GM12878 (cell line): ENCODE data around the gene RNASEH2A. TPM values are rescaled to one million over a fixed set of nuclear protein-coding genes. Genes with fewer than 3 reads are reported as not detected.

Experiments used
- ATAC-seq: fragments of 200-7000 bp; cut with Tn5 transposase; 3 replicates; pipeline ENCODE4 v1.9.1; 2020; ENCODE audit warnings: mild to moderate bottlenecking, moderate library complexity
- BruUV-seq: library from RNA; stranded (reverse); fragments of 400-500 nt; replicated peaks from 2 replicates; lab custom pipeline; 2021; lab: Mats Ljungman, UMichigan
- CTCF ChIA-PET: fragments of 300-600 bp; sonication (Branson Sonifier 250); formaldehyde crosslinking; extraction: SDS; loops from one replicate; lab custom pipeline; 2021; ENCODE audit warnings: inconsistent platforms; lab: Yijun Ruan, JAX
- POLR2A ChIA-PET: fragments of 350-600 bp; formaldehyde crosslinking; extraction: SDS; loops from one replicate; lab custom pipeline; 2021; ENCODE audit warnings: inconsistent platforms; lab: Charles Lee
- RAD21 ChIA-PET: fragments of 300-600 bp; sonication (Branson Sonifier 250); formaldehyde crosslinking; loops from one replicate; lab custom pipeline; 2023; ENCODE audit warnings: antibody characterized with exemption; ENCODE audit not compliant: unreplicated experiment; lab: Charles Lee
- SMC1A ChIA-PET: fragments of 300-600 bp; sonication (Branson Sonifier 250); formaldehyde crosslinking; loops from one replicate; lab custom pipeline; 2023; ENCODE audit not compliant: unreplicated experiment, uncharacterized antibody; lab: Charles Lee
- DNase-seq: peaks from one replicate; pipeline ENCODE4 v3.0.0-alpha.2; 2011; ENCODE audit warnings: low read depth, low spot score
- FAIRE-seq: peaks from 3 replicates; lab custom pipeline; 2011; peaks lifted over from hg19 to GRCh38; lab: Jason Lieb, UNC
- H2AFZ ChIP-seq: 2 replicates; pipeline ENCODE4 v1.6.0; 2011; ENCODE audit warnings: low read depth, low read length, control low read depth; ENCODE audit not compliant: control insufficient read depth
- H3K27ac ChIP-seq: 2 replicates; pipeline ENCODE4 v1.5.1; 2011; ENCODE audit warnings: control low read depth; ENCODE audit not compliant: control insufficient read depth, insufficient read depth
- H3K27me3 ChIP-seq, 2 experiments: replicated peaks in 1 of 2; 2 replicates each; pipeline versions ENCODE4 v1.6.0 to v1.6.1; 2011; ENCODE audit warnings: low read length in 1 of 2; ENCODE audit not compliant: control insufficient read depth in 2 of 2, insufficient read depth in 2 of 2
- H3K36me3 ChIP-seq, 2 experiments: 2 replicates each; pipeline ENCODE4 v1.5.1; 2011; ENCODE audit warnings: low read length in 1 of 2; ENCODE audit not compliant: control insufficient read depth in 2 of 2, insufficient read depth in 2 of 2
- H3K4me1 ChIP-seq: 2 replicates; pipeline ENCODE4 v1.6.1; 2011; ENCODE audit warnings: mild to moderate bottlenecking, low read length, moderate library complexity, mixed read lengths; ENCODE audit not compliant: control insufficient read depth, insufficient read depth
- H3K4me2 ChIP-seq: 2 replicates; pipeline ENCODE4 v1.6.0; 2011; ENCODE audit warnings: control low read depth; ENCODE audit not compliant: control insufficient read depth, insufficient read depth
- H3K4me3 ChIP-seq: fragments of 200-600 bp; sonication (generic); 2 replicates; pipeline ENCODE4 v1.5.1; 2016
- H3K79me2 ChIP-seq: 2 replicates; pipeline ENCODE4 v1.6.0; 2011; ENCODE audit warnings: low read length; ENCODE audit not compliant: control insufficient read depth, insufficient read depth
- H3K9ac ChIP-seq: 2 replicates; pipeline ENCODE4 v1.8.0; 2011; ENCODE audit warnings: low read length, control low read depth, mixed read lengths; ENCODE audit not compliant: control insufficient read depth, insufficient read depth
- H3K9me3 ChIP-seq: replicated peaks from 3 replicates; pipeline ENCODE4 v1.5.1; 2011; ENCODE audit warnings: mild to moderate bottlenecking, low read length; ENCODE audit not compliant: control insufficient read depth, insufficient read depth
- H4K20me1 ChIP-seq: 2 replicates; pipeline ENCODE4 v1.6.0; 2011; ENCODE audit not compliant: control insufficient read depth, insufficient read depth
- GABPA ChIP-seq: IDR thresholded peaks from 2 replicates; pipeline ENCODE4 v1.6.1; 2014; ENCODE audit warnings: antibody characterized with exemption, low read depth, mild to moderate bottlenecking, inconsistent platforms
- GATAD2B ChIP-seq: fragments of 450-650 bp; conservative IDR thresholded peaks from 2 replicates; pipeline ENCODE4 v1.6.1; 2017; ENCODE audit warnings: low read depth, mild to moderate bottlenecking, moderate library complexity
- LARP7 ChIP-seq: fragments of 450-650 bp; IDR thresholded peaks from 2 replicates; pipeline ENCODE4 v1.6.1; 2017; ENCODE audit warnings: mild to moderate bottlenecking
- MEF2B ChIP-seq: fragments of 450-650 bp; IDR thresholded peaks from 2 replicates; pipeline ENCODE4 v1.6.1; 2018; ENCODE audit warnings: mild to moderate bottlenecking, moderate library complexity; ENCODE audit not compliant: partially characterized antibody, poor library complexity, severe bottlenecking
- MYB ChIP-seq: fragments of 150-350 bp; IDR thresholded peaks from 2 replicates; pipeline ENCODE4 v1.6.1; 2014; ENCODE audit warnings: mild to moderate bottlenecking, low read depth, low read length, borderline replicate concordance
- NR2F1 ChIP-seq: fragments of 450-650 bp; conservative IDR thresholded peaks from 2 replicates; pipeline ENCODE4 v1.6.1; 2017; ENCODE audit warnings: mild to moderate bottlenecking
- POLR2A ChIP-seq: IDR thresholded peaks from 2 replicates; pipeline ENCODE4 v1.6.1; 2011; ENCODE audit warnings: low read depth, mild to moderate bottlenecking, low read length
- STAT3 ChIP-seq: IDR thresholded peaks from 2 replicates; pipeline ENCODE4 v1.6.1; 2011; ENCODE audit warnings: low read depth, low read length, improper control_type of control experiment
- YY1 ChIP-seq: IDR thresholded peaks from 2 replicates; pipeline ENCODE4 v1.6.1; 2011; ENCODE audit warnings: low read depth, mild to moderate bottlenecking, low read length
- ZBED1 ChIP-seq: IDR thresholded peaks from 2 replicates; pipeline ENCODE4 v1.6.1; 2016; ENCODE audit warnings: borderline replicate concordance
- WGBS: methylation state at CpG from one replicate; pipeline ENCODE4 v1.1.6; 2016; ENCODE audit warnings: low lambda C conversion rate; ENCODE audit not compliant: insufficient replicate concordance, insufficient coverage; ENCODE audit errors: missing lambda C conversion rate; 5-methylcytosine and 5-hydroxymethylcytosine counted together
- in situ Hi-C: fragments of 300-500 bp; cut with MboI; formaldehyde crosslinking; loops from 9 replicates; pipeline ENCODE4 v1.14.3; 2018; ENCODE audit warnings: mixed read lengths
- intact Hi-C: fragments of 100-400 bp; cut with micrococcal nuclease; formaldehyde crosslinking; loops from one replicate; pipeline ENCODE4 v1.14.2; 2022; ENCODE audit not compliant: unreplicated experiment
- polyA plus RNA-seq, 11 experiments: library from polyadenylated mRNA; depleted of rRNA in 4 of 11; unstranded in 6 of 11; stranded (reverse) in 5 of 11; fragments of >200 nt; fragmentation: Nextera tagmentation in 4 of 11; fragmentation: Illumina TruSeq in 1 of 11; extraction: Ambion mirVana in 4 of 11; extraction: Trizol in 1 of 11; gene quantifications; 1 replicate in 1 of 11; 2 replicates in 10 of 11; pipeline versions ENCODE4 v1.2.1 to v1.2.3, GENCODE V29; 2011 to 2016; ENCODE audit warnings: inconsistent platforms in 2 of 11, missing spikeins in 2 of 11, low read depth in 1 of 11
- total RNA-seq, 4 experiments: library from RNA; depleted of rRNA in 3 of 4; stranded (reverse); fragments of >200 nt in 3 of 4; fragmentation: Illumina TruSeq in 1 of 4; extraction: Trizol in 1 of 4; gene quantifications; 2 replicates each; pipeline versions ENCODE4 v1.2.1 to v1.2.3, GENCODE V29; 2013 to 2021
- TF ChIP-seq, protein P1 (sequence below): fragments of 450-650 bp; formaldehyde crosslinking; IDR thresholded peaks from 2 replicates; pipeline ENCODE4 v1.4.0; 2020; ENCODE audit warnings: mild to moderate bottlenecking, moderate library complexity
- TF ChIP-seq, protein P2 (sequence below): fragments of 450-650 bp; IDR thresholded peaks from 2 replicates; pipeline ENCODE4 v1.6.1; 2017; ENCODE audit warnings: antibody characterized with exemption, mild to moderate bottlenecking, moderate library complexity
- TF ChIP-seq, protein P3 (sequence below): IDR thresholded peaks from 2 replicates; pipeline ENCODE4 v1.6.1; 2011; ENCODE audit warnings: low read depth, low read length, improper control_type of control experiment, borderline replicate concordance

The RNASEH2A gene
- total and polyA plus RNA-seq, 10 of the 15 experiments (the other 5 are each of a cell fraction or from before 2014, with no cell fraction given): 17.4 to 103 (median 40.4) TPM

DNA sequence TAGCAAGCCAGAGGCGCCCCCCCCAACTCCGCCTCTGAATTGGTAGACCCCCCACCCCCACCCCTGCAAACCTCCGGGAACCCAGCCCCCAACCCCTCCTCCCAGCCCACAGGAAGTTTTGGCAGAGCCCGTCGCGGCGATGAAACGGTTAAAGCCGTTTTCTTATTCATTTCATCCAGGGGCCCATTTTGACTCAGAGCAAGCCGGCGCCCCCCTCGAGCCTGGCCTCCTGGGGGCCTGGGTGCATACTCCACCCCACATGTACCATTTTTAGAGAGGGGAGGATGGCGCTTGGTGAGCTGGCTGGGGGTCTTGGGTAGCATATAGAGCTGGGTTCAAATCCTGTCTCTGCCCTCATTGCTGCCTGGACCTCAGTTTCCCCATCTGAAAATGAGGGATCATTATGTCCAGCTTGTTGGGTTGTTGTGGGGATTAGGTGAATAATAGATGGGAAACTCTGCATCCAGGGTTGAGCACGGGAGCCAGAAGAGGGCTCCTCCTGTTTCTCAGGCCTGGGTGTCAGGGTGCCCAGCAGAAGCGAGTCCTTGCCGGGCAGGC is 23.0 kb upstream of the RNASEH2A start:
- Histone ChIP-seq H3K9ac (peak overlapping the region; percentile 77), H3K4me2 (peak overlapping the region; percentile 97), H3K27me3 (no peaks in the 10 kb centered on the region), H4K20me1 (no peaks in the 10 kb centered on the region), H3K4me1 (peaks cover 79% of the 10 kb centered on the region), H3K36me3 (no peaks in the 10 kb centered on the region), H3K9me3 (no peaks in the 10 kb centered on the region), H2AFZ (no peak overlapping the region), H3K79me2 (peaks cover 12% of the 10 kb centered on the region), H3K4me3 (peak overlapping the region; percentile 65; the same call in 1 of the 2 replicates), H3K27ac (peak overlapping the region; percentile 97)
- DNase-seq (no peak), FAIRE-seq (no peak), ATAC-seq (peak; percentile 2; the same call in 1 of the 3 replicates)
- SMC1A ChIA-PET: interaction anchor here (8.4 kb wide), 1 partner anchor 12 kb away, joined by 240 read pairs; the partner anchor contains the start of gene JUNB
- POLR2A ChIA-PET: interaction anchor here (0.6 to 9.3 kb wide), 2 partner anchors 11 to 174 kb away, joined by 3 to 303 read pairs; partner anchors contain the start of gene JUNB
- in situ Hi-C loops: no loop called here
- 11% methylated on average over 16 of the region's 16 CpGs for WGBS
- RAD21 ChIA-PET: interaction anchor here (1.4 to 2.7 kb wide), 3 partner anchors 8 to 13 kb away, joined by 13 to 23 read pairs (median 16); partner anchors contain the start of gene JUNB
- CTCF ChIA-PET: interaction anchor here (12.1 kb wide), 1 partner anchor 12 kb away, joined by 537 read pairs; the partner anchor contains the start of gene JUNB
- BruUV-seq: no TSS peak
- intact Hi-C loops: loop anchor here (5.0 to 10.0 kb wide), 2 partner anchors 171 to 1689 kb away; partner anchors contain the start of genes ZNF490 and ZNF791
- TF ChIP-seq ZBED1 (0 out of 2 replicates have a peak, but pooled peaks have one; percentile 35), NR2F1 (0 out of 2 replicates have a peak, but pooled peaks have one; percentile 0), MEF2B (no peak), STAT3 (no peak), LARP7 (0 out of 2 replicates have a peak, but pooled peaks have one; percentile 12), GABPA (no peak), POLR2A (peak; percentile 16; the same call in 1 of the 2 replicates), MYB (peak; percentile 51; the same call in 1 of the 2 replicates), YY1 (0 out of 2 replicates have a peak, but pooled peaks have one; percentile 52), GATAD2B (peak; percentile 17)
- TF ChIP-seq, protein P1, sequence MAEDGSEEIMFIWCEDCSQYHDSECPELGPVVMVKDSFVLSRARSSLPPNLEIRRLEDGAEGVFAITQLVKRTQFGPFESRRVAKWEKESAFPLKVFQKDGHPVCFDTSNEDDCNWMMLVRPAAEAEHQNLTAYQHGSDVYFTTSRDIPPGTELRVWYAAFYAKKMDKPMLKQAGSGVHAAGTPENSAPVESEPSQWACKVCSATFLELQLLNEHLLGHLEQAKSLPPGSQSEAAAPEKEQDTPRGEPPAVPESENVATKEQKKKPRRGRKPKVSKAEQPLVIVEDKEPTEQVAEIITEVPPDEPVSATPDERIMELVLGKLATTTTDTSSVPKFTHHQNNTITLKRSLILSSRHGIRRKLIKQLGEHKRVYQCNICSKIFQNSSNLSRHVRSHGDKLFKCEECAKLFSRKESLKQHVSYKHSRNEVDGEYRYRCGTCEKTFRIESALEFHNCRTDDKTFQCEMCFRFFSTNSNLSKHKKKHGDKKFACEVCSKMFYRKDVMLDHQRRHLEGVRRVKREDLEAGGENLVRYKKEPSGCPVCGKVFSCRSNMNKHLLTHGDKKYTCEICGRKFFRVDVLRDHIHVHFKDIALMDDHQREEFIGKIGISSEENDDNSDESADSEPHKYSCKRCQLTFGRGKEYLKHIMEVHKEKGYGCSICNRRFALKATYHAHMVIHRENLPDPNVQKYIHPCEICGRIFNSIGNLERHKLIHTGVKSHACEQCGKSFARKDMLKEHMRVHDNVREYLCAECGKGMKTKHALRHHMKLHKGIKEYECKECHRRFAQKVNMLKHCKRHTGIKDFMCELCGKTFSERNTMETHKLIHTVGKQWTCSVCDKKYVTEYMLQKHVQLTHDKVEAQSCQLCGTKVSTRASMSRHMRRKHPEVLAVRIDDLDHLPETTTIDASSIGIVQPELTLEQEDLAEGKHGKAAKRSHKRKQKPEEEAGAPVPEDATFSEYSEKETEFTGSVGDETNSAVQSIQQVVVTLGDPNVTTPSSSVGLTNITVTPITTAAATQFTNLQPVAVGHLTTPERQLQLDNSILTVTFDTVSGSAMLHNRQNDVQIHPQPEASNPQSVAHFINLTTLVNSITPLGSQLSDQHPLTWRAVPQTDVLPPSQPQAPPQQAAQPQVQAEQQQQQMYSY (CRISPR knock-in tag): no peak
- TF ChIP-seq, protein P2, sequence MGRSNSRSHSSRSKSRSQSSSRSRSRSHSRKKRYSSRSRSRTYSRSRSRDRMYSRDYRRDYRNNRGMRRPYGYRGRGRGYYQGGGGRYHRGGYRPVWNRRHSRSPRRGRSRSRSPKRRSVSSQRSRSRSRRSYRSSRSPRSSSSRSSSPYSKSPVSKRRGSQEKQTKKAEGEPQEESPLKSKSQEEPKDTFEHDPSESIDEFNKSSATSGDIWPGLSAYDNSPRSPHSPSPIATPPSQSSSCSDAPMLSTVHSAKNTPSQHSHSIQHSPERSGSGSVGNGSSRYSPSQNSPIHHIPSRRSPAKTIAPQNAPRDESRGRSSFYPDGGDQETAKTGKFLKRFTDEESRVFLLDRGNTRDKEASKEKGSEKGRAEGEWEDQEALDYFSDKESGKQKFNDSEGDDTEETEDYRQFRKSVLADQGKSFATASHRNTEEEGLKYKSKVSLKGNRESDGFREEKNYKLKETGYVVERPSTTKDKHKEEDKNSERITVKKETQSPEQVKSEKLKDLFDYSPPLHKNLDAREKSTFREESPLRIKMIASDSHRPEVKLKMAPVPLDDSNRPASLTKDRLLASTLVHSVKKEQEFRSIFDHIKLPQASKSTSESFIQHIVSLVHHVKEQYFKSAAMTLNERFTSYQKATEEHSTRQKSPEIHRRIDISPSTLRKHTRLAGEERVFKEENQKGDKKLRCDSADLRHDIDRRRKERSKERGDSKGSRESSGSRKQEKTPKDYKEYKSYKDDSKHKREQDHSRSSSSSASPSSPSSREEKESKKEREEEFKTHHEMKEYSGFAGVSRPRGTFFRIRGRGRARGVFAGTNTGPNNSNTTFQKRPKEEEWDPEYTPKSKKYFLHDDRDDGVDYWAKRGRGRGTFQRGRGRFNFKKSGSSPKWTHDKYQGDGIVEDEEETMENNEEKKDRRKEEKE: no peak
- TF ChIP-seq, protein P3, sequence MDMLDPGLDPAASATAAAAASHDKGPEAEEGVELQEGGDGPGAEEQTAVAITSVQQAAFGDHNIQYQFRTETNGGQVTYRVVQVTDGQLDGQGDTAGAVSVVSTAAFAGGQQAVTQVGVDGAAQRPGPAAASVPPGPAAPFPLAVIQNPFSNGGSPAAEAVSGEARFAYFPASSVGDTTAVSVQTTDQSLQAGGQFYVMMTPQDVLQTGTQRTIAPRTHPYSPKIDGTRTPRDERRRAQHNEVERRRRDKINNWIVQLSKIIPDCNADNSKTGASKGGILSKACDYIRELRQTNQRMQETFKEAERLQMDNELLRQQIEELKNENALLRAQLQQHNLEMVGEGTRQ: no peak
